Astrocyte (in vitro differentiated cells and primary cell): ENCODE measurements around the gene SMIM7. TPM values are rescaled to one million over a fixed set of nuclear protein-coding genes. Genes with fewer than 3 reads are reported as not detected.

Experiments
- DNase-seq: peaks from one replicate; pipeline ENCODE4 v3.0.0-alpha.2; 2010; ENCODE audit warnings: low read depth
- FAIRE-seq: peaks from 2 replicates; lab custom pipeline; 2011; peaks lifted over from hg19 to GRCh38; lab: Jason Lieb, UNC
- H2AFZ ChIP-seq: 2 replicates; pipeline ENCODE4 v1.6.0; 2012; ENCODE audit warnings: low read depth, low read length, inconsistent platforms
- H3K27ac ChIP-seq: 2 replicates; pipeline ENCODE4 v1.5.1; 2011; ENCODE audit warnings: low read depth, low read length, inconsistent platforms
- H3K27me3 ChIP-seq: 2 replicates; pipeline ENCODE4 v1.6.0; 2011; ENCODE audit warnings: low read length, inconsistent platforms; ENCODE audit not compliant: insufficient read depth
- H3K36me3 ChIP-seq: 2 replicates; pipeline ENCODE4 v1.5.1; 2011; ENCODE audit warnings: low read length, inconsistent platforms; ENCODE audit not compliant: insufficient read depth
- H3K4me1 ChIP-seq: 2 replicates; pipeline ENCODE4 v1.5.1; 2011; ENCODE audit warnings: low read length, inconsistent platforms; ENCODE audit not compliant: insufficient read depth
- H3K4me2 ChIP-seq: 2 replicates; pipeline ENCODE4 v1.6.0; 2012; ENCODE audit warnings: low read length, inconsistent platforms
- H3K4me3 ChIP-seq: 2 replicates; pipeline ENCODE4 v1.5.1; 2011; ENCODE audit warnings: low read depth, mild to moderate bottlenecking, low read length, inconsistent platforms; ENCODE audit not compliant: insufficient read depth
- H3K79me2 ChIP-seq: 2 replicates; pipeline ENCODE4 v1.6.0; 2012; ENCODE audit warnings: mild to moderate bottlenecking, low read length, inconsistent platforms; ENCODE audit not compliant: insufficient read depth
- H3K9ac ChIP-seq: 2 replicates; pipeline ENCODE4 v1.6.0; 2012; ENCODE audit warnings: mild to moderate bottlenecking, low read length, inconsistent platforms
- H3K9me3 ChIP-seq: 2 replicates; pipeline ENCODE4 v1.5.1; 2012; ENCODE audit warnings: low read depth, mild to moderate bottlenecking, low read length, inconsistent platforms; ENCODE audit not compliant: insufficient read depth
- H4K20me1 ChIP-seq: 2 replicates; pipeline ENCODE4 v1.6.0; 2012; ENCODE audit warnings: low read length, inconsistent platforms; ENCODE audit not compliant: insufficient read depth
- H3K27ac Mint-ChIP-seq: one replicate; pipeline ENCODE4 v1.8.0; 2021; ENCODE audit warnings: mild to moderate bottlenecking, mixed read lengths; ENCODE audit not compliant: unreplicated experiment
- H3K27me3 Mint-ChIP-seq: one replicate; pipeline ENCODE4 v1.8.0; 2021; ENCODE audit warnings: low read depth, mixed read lengths; ENCODE audit not compliant: unreplicated experiment
- H3K36me3 Mint-ChIP-seq: one replicate; pipeline ENCODE4 v1.8.0; 2021; ENCODE audit warnings: low read depth, mixed read lengths; ENCODE audit not compliant: unreplicated experiment
- H3K4me1 Mint-ChIP-seq: one replicate; pipeline ENCODE4 v1.8.0; 2021; ENCODE audit warnings: low read depth, mixed read lengths; ENCODE audit not compliant: unreplicated experiment
- H3K4me3 Mint-ChIP-seq: one replicate; pipeline ENCODE4 v1.8.0; 2021; ENCODE audit warnings: mild to moderate bottlenecking, moderate library complexity, mixed read lengths; ENCODE audit not compliant: unreplicated experiment
- H3K9me3 Mint-ChIP-seq: one replicate; pipeline ENCODE4 v1.8.0; 2021; ENCODE audit warnings: mild to moderate bottlenecking, mixed read lengths; ENCODE audit not compliant: unreplicated experiment
- EZH2 ChIP-seq: IDR thresholded peaks from 2 replicates; pipeline ENCODE4 v1.6.1; 2012; ENCODE audit warnings: mild to moderate bottlenecking, low read length, inconsistent platforms; ENCODE audit not compliant: insufficient read depth
- total RNA-seq: library from RNA; stranded (reverse); gene quantifications from 2 replicates; pipeline ENCODE4 v1.2.1, GENCODE V29; 2021
- TF ChIP-seq, protein P1 (sequence below): IDR thresholded peaks from 2 replicates; pipeline ENCODE4 v1.5.1; 2011; ENCODE audit warnings: low read depth, mild to moderate bottlenecking, inconsistent platforms, low read length, moderate library complexity; ENCODE audit not compliant: insufficient read depth

The SMIM7 gene
- total RNA-seq, 1 donor from 2014 or later: 45.3 TPM

DNA sequence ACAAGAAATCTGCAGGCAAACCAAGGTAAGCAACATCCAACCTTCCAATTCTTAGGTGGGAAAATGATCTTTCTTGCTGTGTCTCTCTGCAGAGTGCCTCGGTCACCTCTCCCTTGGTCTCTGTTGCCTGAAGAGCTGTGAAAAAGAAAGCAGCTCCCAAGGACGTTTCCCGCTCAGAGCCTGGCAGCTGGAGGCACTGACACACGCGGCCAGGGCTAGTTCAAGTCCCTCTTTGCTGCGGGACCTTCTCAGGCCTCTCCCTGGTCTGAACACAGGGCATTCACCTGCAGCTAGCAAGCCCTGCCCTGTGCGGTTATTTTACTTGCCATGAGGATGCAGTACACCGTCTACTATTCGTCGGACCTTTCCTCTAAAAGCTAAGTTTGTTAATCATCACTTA lies 35.7 kb downstream of the SMIM7 start:
- DNase-seq (no peak), FAIRE-seq (no peak)
- Histone ChIP-seq H3K27me3 (no peaks in the 10 kb centered on the region), H4K20me1 (peaks cover 85% of the 10 kb centered on the region), H3K9ac (no peak overlapping the region), H3K4me2 (no peak overlapping the region), H2AFZ (no peak overlapping the region), H3K27ac (no peak overlapping the region), H3K36me3 (peaks cover 5% of the 10 kb centered on the region), H3K79me2 (peaks cover 86% of the 10 kb centered on the region), H3K4me3 (no peak overlapping the region), H3K4me1 (peaks cover 13% of the 10 kb centered on the region), H3K9me3 (no peaks in the 10 kb centered on the region)
- H3K27me3 Mint-ChIP-seq: no peaks in the 10 kb centered on the region
- no peak overlapping the region for H3K27ac Mint-ChIP-seq
- no peak overlapping the region for H3K4me3 Mint-ChIP-seq
- no peaks in the 10 kb centered on the region for H3K9me3 Mint-ChIP-seq
- peaks cover 3% of the 10 kb centered on the region for H3K36me3 Mint-ChIP-seq
- TF ChIP-seq EZH2: no peak
- TF ChIP-seq, protein P1, sequence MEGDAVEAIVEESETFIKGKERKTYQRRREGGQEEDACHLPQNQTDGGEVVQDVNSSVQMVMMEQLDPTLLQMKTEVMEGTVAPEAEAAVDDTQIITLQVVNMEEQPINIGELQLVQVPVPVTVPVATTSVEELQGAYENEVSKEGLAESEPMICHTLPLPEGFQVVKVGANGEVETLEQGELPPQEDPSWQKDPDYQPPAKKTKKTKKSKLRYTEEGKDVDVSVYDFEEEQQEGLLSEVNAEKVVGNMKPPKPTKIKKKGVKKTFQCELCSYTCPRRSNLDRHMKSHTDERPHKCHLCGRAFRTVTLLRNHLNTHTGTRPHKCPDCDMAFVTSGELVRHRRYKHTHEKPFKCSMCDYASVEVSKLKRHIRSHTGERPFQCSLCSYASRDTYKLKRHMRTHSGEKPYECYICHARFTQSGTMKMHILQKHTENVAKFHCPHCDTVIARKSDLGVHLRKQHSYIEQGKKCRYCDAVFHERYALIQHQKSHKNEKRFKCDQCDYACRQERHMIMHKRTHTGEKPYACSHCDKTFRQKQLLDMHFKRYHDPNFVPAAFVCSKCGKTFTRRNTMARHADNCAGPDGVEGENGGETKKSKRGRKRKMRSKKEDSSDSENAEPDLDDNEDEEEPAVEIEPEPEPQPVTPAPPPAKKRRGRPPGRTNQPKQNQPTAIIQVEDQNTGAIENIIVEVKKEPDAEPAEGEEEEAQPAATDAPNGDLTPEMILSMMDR: no peak
- peaks cover 14% of the 10 kb centered on the region for H3K4me1 Mint-ChIP-seq

DNA sequence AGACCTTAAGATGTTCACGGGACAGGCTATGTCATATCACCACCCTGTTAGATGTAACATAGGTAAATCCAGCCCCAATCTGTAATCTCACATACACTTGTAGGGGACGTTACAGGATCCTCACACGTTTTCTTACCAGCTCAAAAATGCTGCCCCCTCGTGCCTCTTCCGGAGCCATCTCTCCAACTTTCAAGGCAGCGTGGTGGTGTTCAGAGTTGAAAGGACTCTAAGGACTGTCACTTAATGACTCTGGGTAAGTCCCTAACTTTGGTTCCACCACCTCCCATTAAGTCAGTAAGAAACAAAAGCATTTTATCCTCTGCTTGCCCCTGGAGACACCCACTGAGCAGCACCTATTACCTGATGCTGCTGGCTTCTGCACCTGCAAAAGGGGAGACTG lies 36.4 kb downstream of the SMIM7 start:
- Histone ChIP-seq H3K9ac (no peak overlapping the region), H4K20me1 (peaks cover 91% of the 10 kb centered on the region), H3K27ac (no peak overlapping the region), H3K79me2 (peaks cover 92% of the 10 kb centered on the region), H3K9me3 (no peaks in the 10 kb centered on the region), H3K27me3 (no peaks in the 10 kb centered on the region), H3K36me3 (peaks cover 5% of the 10 kb centered on the region), H3K4me3 (no peak overlapping the region), H2AFZ (no peak overlapping the region), H3K4me1 (peaks cover 9% of the 10 kb centered on the region), H3K4me2 (no peak overlapping the region)
- no peak overlapping the region for H3K4me3 Mint-ChIP-seq
- peaks cover 14% of the 10 kb centered on the region for H3K4me1 Mint-ChIP-seq
- H3K27ac Mint-ChIP-seq: no peak overlapping the region
- H3K9me3 Mint-ChIP-seq: no peaks in the 10 kb centered on the region
- TF ChIP-seq EZH2: no peak
- TF ChIP-seq, protein P1: no peak
- no peaks in the 10 kb centered on the region for H3K27me3 Mint-ChIP-seq
- DNase-seq (no peak), FAIRE-seq (no peak)
- peaks cover 3% of the 10 kb centered on the region for H3K36me3 Mint-ChIP-seq

DNA sequence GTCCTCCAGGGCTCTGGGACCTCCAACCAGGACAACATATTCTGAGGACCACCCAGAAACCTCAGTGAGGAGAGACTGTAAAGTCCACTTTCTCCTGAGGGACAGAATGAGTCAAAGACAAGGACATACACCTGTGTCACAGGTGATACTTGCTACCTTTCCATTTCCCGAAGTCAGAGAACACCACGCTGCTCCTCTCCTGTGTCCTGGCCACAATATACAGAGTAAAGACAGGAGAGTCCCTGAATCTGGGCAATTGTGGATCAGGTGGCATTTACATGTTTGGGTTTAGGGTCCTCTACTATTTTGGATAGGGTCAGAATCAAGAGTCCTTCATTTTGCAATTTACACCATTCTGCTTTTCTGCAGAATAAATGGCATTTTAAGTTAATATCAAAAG lies 36.9 kb downstream of the SMIM7 start:
- H3K36me3 ChIP-seq: peaks cover 5% of the 10 kb centered on the region
- no peak overlapping the region for H2AFZ ChIP-seq
- Mint-ChIP-seq H3K36me3 (peaks cover 3% of the 10 kb centered on the region), H3K27ac (no peak overlapping the region), H3K9me3 (no peaks in the 10 kb centered on the region), H3K4me3 (no peak overlapping the region), H3K4me1 (peaks cover 15% of the 10 kb centered on the region), H3K27me3 (no peaks in the 10 kb centered on the region)
- no peaks in the 10 kb centered on the region for H3K27me3 ChIP-seq
- peaks cover 9% of the 10 kb centered on the region for H3K4me1 ChIP-seq
- H3K4me3 ChIP-seq: no peak overlapping the region
- FAIRE-seq (no peak), DNase-seq (no peak)
- H4K20me1 ChIP-seq: peaks cover 96% of the 10 kb centered on the region
- no peak overlapping the region for H3K27ac ChIP-seq
- peaks cover 97% of the 10 kb centered on the region for H3K79me2 ChIP-seq
- no peaks in the 10 kb centered on the region for H3K9me3 ChIP-seq
- TF ChIP-seq, protein P1: no peak
- no peak for TF ChIP-seq EZH2
- no peak overlapping the region for H3K4me2 ChIP-seq
- H3K9ac ChIP-seq: no peak overlapping the region
